Measurements from ENCODE around the gene MBNL1. TPM values are rescaled to one million over a fixed set of nuclear protein-coding genes. Genes with fewer than 3 reads are reported as not detected.

Gene MBNL1
- total RNA-seq, 4 donors from 2014 or later = 413 to 774 (median 604) TPM

- TF ChIP-seq CTCF (IDR thresholded peaks at IDR 0.05; ENCODE audit: low read depth) = no peak
These were observed 36.3 kb downstream of the MBNL1 start for GRCh38 chr3:152305075-152305474.

- TF ChIP-seq CTCF (IDR thresholded peaks at IDR 0.05; ENCODE audit: low read depth) = no peak
These were observed 39.2 kb downstream of the MBNL1 start for GRCh38 chr3:152307829-152308474.

GRCh38 chr3:152308475-152308844 lies 39.7 kb downstream of the MBNL1 start:
- TF ChIP-seq CTCF (IDR thresholded peaks at IDR 0.05; ENCODE audit: low read depth) = no peak

GRCh38 chr3:152309031-152309430 lies 40.3 kb downstream of the MBNL1 start:
- TF ChIP-seq CTCF (IDR thresholded peaks at IDR 0.05; ENCODE audit: low read depth) = no peak

- no peak for TF ChIP-seq CTCF (IDR thresholded peaks at IDR 0.05; ENCODE audit: low read depth)
These were observed 41.0 kb downstream of the MBNL1 start for GRCh38 chr3:152309535-152310307.

GRCh38 chr3:152313430-152313829 lies 44.7 kb downstream of the MBNL1 start:
- TF ChIP-seq CTCF (IDR thresholded peaks at IDR 0.05; ENCODE audit: low read depth) = no peak

- TF ChIP-seq CTCF (IDR thresholded peaks at IDR 0.05; ENCODE audit: low read depth) = no peak
These were observed 45.2 kb downstream of the MBNL1 start for GRCh38 chr3:152313914-152314313.
